SK-MEL-5 (cell line): Measurements from ENCODE around the gene UNC13A. TPM values are rescaled to one million over a fixed set of nuclear protein-coding genes. Genes with fewer than 3 reads are reported as not detected.
"Not testable (repeated sequence)": the region's sequence is repeated elsewhere in the genome, so short reads cannot be mapped to it uniquely, and the experiment has no call there.

ENCODE experiments used
- DNase-seq: peaks from one replicate; pipeline ENCODE4 v3.0.0-alpha.2; 2016; ENCODE audit warnings: low read depth, low spot score
- in situ Hi-C: cut with HindIII; loops from 2 replicates; pipeline ENCODE4 v1.10.0; 2016; ENCODE audit warnings: low sequenced_read_pairs, high pct_unique_total_duplicates, low pct_unique_long_range_greater_than_20kb
- total RNA-seq: library from RNA; depleted of rRNA; stranded (reverse); fragments of >200 nt; shearing (Covaris generic); gene quantifications from 2 replicates; pipeline ENCODE4 v1.2.3, GENCODE V29; 2014

Gene UNC13A
- total RNA-seq, 1 experiment from 2014 or later = 0.26 TPM

GRCh38 chr19:17601683-17602082 lies 86.5 kb downstream of the UNC13A start:
- in situ Hi-C loops = no loop called here
- no peak for DNase-seq

GRCh38 chr19:17599780-17600179 lies 88.4 kb downstream of the UNC13A start:
- in situ Hi-C loops = no loop called here

DNA sequence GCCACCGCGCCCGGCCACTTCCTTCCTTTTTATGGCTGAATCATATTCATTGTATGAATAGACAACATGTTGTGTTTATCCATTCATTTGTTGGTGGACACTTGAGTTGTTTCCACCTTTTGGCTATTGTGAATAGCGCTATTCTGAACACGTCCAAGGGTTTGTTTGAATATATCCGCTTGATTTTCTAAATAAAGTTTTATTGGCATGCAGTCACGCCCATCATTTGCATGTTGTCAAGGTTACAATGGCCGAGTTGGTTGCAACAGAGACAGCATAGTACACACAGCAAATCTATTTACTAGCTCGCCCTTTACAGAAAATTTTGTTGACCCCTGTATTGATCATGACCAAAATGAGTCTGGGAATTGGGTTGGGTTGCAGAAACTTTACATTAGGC lies 89.2 kb downstream of the UNC13A start:
- DNase-seq = no peak
- in situ Hi-C loops = no loop called here

More at GRCh38 chr19:17599780-17600179, 88.4 kb downstream of the UNC13A start:
- no peak for DNase-seq

- in situ Hi-C loops, DNase-seq: not testable (repeated sequence)
Observed at GRCh38 chr19:17598063-17598462, 90.1 kb downstream of the UNC13A start.

DNA sequence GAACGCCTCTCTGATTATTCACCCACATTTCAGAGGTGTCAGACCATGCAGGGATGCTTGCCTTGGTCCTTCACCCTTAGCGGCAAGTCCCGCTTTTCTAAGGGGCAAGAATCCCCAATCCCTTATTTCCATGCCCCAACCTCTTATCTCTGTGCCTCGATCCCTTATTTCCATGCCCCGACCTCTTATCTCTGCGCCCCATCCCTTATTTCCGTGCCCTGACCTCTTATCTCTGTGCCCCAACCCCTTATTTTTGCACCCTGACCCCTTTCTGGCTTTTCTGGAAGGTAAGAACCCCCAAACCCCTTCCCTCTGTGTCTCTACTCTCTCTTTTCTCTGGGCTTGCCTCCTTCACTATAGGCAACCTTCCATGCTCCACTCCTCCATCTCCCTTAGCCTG lies 93.9 kb downstream of the UNC13A start:
- in situ Hi-C loops, DNase-seq: not testable (repeated sequence)

- no peak for DNase-seq
- in situ Hi-C loops = no loop called here
Observed at GRCh38 chr19:17590866-17591265, 97.3 kb downstream of the UNC13A start.

DNA sequence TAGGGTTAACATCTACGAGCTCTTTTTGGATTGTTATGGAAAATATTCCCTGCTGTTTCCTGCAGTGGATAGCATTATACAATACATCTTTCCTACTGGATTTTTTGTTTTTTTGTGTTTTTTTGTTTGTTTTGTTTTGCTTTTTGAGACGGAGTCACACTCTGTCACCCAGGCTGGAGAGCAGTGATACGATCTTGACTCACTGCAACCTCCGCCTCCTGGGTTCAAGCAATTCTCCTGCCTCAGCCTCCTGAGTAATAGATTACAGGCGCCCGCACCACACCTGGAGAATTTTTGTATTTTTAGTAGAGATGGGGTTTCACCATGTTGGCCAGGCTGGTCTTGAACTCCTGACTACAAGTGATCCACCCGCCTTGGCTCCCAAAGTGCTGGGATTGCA lies 102.8 kb downstream of the UNC13A start:
- DNase-seq, in situ Hi-C loops: not testable (repeated sequence)

GRCh38 chr19:17584132-17584531 lies 104.0 kb downstream of the UNC13A start:
- in situ Hi-C loops = no loop called here
- DNase-seq = no peak

- in situ Hi-C loops = no loop called here
- no peak for DNase-seq
Observed at GRCh38 chr19:17582613-17583012, 105.5 kb downstream of the UNC13A start.

- in situ Hi-C loops = no loop called here
- no peak for DNase-seq
Observed at GRCh38 chr19:17581211-17581874, 106.8 kb downstream of the UNC13A start.

GRCh38 chr19:17580470-17581144 lies 107.5 kb downstream of the UNC13A start:
- DNase-seq = no peak
- in situ Hi-C loops = no loop called here

DNA sequence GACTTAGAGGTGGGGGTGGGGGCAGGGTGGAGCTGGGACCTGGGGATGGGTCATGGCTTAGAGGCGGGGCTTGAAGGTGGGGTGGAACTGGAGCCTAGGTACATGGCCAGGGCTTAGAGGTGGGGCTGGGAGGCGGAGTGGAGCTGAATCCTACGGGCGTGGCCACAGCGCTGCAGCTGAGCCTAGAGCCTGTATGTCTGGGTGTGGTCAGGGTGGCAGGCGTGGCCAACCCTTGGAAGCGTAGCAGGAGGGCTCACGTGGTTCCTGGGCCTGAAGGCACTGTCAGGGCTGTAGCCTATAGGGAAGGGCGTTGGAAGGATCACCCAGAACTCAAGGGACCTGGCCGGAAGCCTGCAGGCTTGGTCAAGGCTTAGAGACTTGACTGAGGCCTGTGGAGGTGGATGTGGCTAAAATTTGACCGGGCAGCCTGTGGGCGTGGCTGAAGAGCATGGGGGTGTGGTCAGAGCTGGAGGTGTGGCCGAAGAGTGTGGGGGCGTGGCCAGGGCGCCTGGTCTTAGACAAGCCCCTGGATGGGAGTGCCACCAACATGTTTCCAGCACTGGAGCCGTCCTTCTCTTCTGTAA lies 108.4 kb downstream of the UNC13A start:
- in situ Hi-C loops = no loop called here
- peak; percentile 94 for DNase-seq

- in situ Hi-C loops = no loop called here
- no peak for DNase-seq
Observed at GRCh38 chr19:17577457-17578097, 110.6 kb downstream of the UNC13A start.

DNA sequence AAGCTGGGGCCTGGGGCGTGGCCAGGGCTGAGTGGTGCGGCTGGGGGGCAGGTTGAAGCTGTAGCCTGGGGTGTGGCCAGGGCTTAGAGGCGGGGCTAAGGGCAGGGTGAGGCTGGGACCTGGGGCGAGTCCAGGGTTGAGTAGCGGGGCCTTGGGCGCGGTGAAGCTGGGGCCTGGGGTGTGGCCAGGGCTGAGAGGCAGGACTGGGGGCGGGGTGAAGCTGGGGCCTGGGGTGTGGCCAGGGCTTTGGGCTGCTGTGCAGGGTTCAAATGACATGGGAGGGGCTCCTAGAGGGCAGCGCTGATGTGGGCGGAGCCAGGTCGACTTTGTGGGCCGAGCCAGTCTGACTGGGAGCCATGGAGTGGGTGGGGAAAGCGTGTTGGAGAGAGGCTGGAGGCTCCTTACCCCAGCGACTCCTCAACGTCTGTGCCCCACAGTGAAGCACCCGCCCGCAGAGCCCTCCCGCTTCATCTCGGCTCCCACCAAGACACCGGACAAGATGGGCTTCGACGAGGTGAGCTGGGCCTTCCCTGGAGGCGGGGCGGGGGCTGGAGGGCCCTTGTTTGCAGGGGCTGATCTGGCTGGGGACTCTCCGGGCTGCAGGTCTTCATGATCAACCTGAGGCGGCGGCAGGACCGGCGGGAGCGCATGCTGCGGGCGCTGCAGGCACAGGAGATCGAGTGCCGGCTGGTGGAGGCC lies 111.2 kb downstream of the UNC13A start:
- DNase-seq = peak; percentile 71

DNA sequence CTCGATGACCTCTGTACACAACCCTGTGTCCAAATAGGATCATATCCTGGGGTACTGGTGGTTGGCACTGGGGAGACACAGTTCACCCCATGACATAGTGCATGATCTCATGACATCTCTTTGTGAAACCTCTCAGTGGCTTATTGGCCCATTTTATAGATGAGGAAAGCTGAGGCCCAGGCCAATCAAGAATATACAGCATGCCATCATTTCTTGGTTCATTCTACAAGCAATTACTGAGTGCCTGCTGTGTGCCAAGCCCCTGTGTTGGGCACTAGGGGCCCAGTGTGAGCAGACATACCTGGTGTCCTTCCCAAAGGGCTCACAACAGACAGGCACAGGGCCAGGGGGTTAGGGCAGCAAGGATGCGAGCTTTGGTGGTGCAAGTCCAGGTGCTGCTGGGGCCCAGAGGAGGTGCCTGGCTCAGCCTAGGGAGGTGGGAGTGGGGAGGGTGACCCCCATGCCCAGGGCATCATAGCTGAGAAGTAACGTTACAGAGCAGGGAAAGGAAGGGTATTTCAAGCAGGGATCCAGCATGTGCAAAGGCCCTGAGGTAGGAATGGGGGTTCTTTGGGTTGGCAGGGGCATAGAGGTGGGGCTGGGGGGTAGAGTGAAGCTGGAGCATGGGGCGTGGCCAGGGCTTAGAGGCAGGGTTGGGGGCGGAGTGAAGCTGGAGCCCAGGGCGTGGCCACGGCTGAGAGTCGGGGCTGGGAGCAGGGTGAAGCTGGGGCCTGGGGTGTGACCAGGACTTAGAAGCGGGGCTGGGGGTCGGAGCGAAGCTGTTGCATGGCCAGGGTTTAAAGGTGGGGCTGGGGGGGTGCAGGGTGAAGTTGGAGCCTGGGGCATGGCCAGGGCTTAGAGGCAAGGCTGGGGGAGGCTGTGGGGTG lies 112.0 kb downstream of the UNC13A start:
- in situ Hi-C loops = no loop called here
- no peak for DNase-seq

More for the DNA sequence above, 111.2 kb downstream of the UNC13A start:
- in situ Hi-C loops = no loop called here

- in situ Hi-C loops = no loop called here
Observed at GRCh38 chr19:17572638-17573037, 115.5 kb downstream of the UNC13A start.

GRCh38 chr19:17570791-17571190 lies 117.4 kb downstream of the UNC13A start:
- in situ Hi-C loops = no loop called here
- no peak for DNase-seq

More at GRCh38 chr19:17572638-17573037, 115.5 kb downstream of the UNC13A start:
- no peak for DNase-seq
